Measurements from ENCODE around the gene TSNAX.

TSNAX gene

DNA sequence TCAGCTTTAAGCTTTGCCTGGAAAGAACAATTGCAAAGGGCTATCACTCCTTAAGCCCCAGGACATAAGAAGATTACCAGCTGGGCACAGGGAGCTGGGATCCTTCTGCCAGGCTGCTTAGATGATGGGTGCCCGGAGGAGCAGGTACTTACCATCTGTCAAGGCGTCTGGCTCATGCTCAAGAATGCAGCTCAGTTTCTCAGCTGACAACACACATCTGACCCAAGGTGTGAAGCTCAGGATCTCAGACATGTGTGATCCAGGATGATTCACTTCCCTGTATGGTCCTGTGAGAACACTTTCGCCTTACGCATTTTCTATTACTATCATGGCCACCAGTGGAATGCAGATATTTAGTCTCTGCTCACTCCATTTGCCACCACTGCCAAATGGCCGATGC is 83.4 kb downstream of the TSNAX start:
- no peak overlapping the region for H3K4me3 Mint-ChIP-seq
- peaks cover 47% of the 10 kb centered on the region for H3K4me1 Mint-ChIP-seq (ENCODE audit: low read depth)
- no peak for DNase-seq
- H3K9me3 Mint-ChIP-seq, result peaks cover 13% of the 10 kb centered on the region
- peak overlapping the region; percentile 47 for H3K27ac Mint-ChIP-seq
- peaks cover 5% of the 10 kb centered on the region for H3K36me3 Mint-ChIP-seq (ENCODE audit: low read depth)
- H3K27me3 Mint-ChIP-seq, result no peaks in the 10 kb centered on the region

DNA sequence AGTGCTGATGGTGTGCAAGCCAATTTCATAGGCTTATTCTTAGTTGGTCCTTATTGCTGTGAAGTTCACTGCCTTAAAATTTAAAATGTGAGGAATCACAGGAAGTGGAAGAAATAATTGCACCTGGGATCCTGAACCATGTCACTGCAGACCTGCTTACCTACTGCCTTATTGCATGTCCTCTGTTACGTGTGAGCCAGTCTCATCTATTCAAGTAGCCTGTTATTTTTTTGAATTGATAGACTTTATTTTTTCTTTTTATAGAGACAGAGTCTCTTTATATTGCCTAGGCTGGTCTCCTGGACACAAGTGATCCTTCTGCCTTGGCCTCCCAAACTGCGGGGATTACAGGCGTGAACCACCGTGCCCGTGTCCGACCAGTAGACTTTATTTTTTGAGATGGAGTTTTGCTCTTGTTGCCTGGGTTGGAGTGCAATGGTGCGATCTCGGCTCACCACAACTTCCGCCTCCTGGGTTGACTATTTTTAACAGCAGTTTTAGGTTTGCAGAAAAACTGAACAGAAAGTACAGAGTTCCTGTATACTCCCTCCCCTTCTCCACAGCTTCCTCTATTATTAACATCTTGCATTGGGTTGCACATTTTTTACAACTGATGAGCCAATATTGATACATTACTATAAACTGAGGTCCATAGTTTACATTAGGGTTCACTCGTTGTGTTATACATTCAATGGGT is 84.1 kb downstream of the TSNAX start:
- Mint-ChIP-seq H3K9me3 (peaks cover 13% of the 10 kb centered on the region), H3K4me1 (ENCODE audit: low read depth) (peaks cover 47% of the 10 kb centered on the region), H3K36me3 (ENCODE audit: low read depth) (peaks cover 5% of the 10 kb centered on the region), H3K27me3 (no peaks in the 10 kb centered on the region), H3K4me3 (peak overlapping the region; percentile 66), H3K27ac (peak overlapping the region; percentile 83)
- peak; percentile 50 for DNase-seq

DNA sequence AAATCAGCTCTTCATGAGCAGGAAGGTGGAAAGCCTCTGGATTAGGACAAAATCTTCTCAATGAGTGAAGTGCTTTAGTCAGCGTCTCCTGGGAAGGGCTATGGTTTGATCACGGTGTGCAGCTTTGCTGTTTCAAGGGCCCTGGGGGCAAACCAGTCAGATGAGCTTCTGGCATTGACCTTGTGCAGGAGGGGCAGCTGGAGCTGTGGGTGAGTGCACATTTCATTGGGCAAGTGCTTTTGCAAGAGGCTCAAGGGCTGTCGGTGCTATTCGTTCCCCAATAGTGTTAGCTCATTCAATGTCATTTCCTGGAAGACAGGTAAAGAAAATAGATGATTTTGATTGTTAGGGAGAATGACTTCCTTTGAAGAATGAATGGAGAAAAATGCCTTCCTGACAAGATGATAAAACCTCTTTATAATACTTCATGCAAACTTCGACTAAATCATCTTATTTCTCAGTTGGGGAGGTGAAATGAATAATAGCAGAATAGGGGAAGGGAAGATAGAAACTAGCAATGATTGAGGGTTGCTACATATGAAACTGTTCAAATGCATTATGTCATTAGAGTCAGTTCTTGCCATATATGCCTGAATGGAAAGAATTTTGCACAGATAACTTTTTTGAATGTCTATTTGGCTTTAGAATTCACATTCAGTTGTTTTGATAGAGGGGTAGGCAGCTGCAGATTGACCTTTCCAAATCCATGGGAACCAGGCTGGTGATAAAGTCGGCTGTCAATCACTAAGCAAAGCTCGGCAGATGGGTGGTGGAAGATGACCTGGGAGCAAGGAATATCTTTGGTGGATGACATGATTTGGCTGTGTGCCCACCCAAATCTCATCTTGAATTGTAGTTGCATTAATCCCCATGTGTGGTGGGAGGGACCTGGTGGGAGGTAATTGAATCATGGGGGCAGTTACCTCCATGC is 85.2 kb downstream of the TSNAX start:
- no peak for DNase-seq
- peaks cover 47% of the 10 kb centered on the region for H3K4me1 Mint-ChIP-seq (ENCODE audit: low read depth)
- peaks cover 13% of the 10 kb centered on the region for H3K9me3 Mint-ChIP-seq
- H3K27me3 Mint-ChIP-seq, result no peaks in the 10 kb centered on the region
- no peak overlapping the region for H3K4me3 Mint-ChIP-seq
- peak overlapping the region; percentile 19 for H3K27ac Mint-ChIP-seq
- peaks cover 5% of the 10 kb centered on the region for H3K36me3 Mint-ChIP-seq (ENCODE audit: low read depth)
